A673 (cell line): ENCODE data around the gene CATSPER2. TPM values are rescaled to one million over a fixed set of nuclear protein-coding genes. Genes with fewer than 3 reads are reported as not detected.
"Not testable (repeated sequence)": the region's sequence is repeated elsewhere in the genome, so short reads cannot be mapped to it uniquely, and the experiment has no call there.

Source experiments
- BruUV-seq: library from RNA; stranded (reverse); fragments of 400-500 nt; replicated peaks from 2 replicates; lab custom pipeline; 2021; lab: Mats Ljungman, UMichigan
- CTCF ChIA-PET: fragments of 300-600 bp; sonication (Branson Sonifier 250); formaldehyde crosslinking; loops from one replicate; lab custom pipeline; 2022; ENCODE audit warnings: antibody characterized with exemption; lab: Charles Lee
- POLR2A ChIA-PET: fragments of 300-600 bp; sonication (Branson Sonifier 250); formaldehyde crosslinking; loops from one replicate; lab custom pipeline; 2022; ENCODE audit warnings: antibody characterized with exemption; ENCODE audit not compliant: low non-redundant PET; lab: Charles Lee
- DNase-seq: peaks from one replicate; pipeline ENCODE4 v3.0.0-alpha.2; 2015; ENCODE audit warnings: low spot score
- H3K27ac ChIP-seq: fragments of 200-600 bp; sonication (generic); 2 replicates; pipeline ENCODE4 v1.5.1; 2016; ENCODE audit warnings: mixed run types, low read depth, mild to moderate bottlenecking, mixed read lengths, antibody characterized with exemption, low read length; ENCODE audit not compliant: poor library complexity, severe bottlenecking
- H3K27me3 ChIP-seq: fragments of 200-600 bp; sonication (generic); replicated peaks from 2 replicates; pipeline ENCODE4 v1.6.1; 2017; ENCODE audit warnings: mixed run types, low read depth, mild to moderate bottlenecking, mixed read lengths, antibody characterized with exemption, low read length; ENCODE audit not compliant: insufficient read depth, poor library complexity
- H3K36me3 ChIP-seq: fragments of 200-600 bp; sonication (generic); 2 replicates; pipeline ENCODE4 v1.6.1; 2016; ENCODE audit warnings: mixed run types, mild to moderate bottlenecking, mixed read lengths, antibody characterized with exemption, low read length; ENCODE audit not compliant: insufficient read depth, poor library complexity, severe bottlenecking
- H3K4me1 ChIP-seq: fragments of 200-600 bp; sonication (generic); 2 replicates; pipeline ENCODE4 v1.6.1; 2017; ENCODE audit warnings: mixed run types, mild to moderate bottlenecking, mixed read lengths, antibody characterized with exemption, low read length; ENCODE audit not compliant: insufficient read depth, poor library complexity, severe bottlenecking
- H3K4me3 ChIP-seq: fragments of 200-600 bp; sonication (generic); 2 replicates; pipeline ENCODE4 v1.5.1; 2016; ENCODE audit warnings: low read depth, mixed run types, mild to moderate bottlenecking, mixed read lengths, low read length; ENCODE audit not compliant: poor library complexity, severe bottlenecking
- H3K9me3 ChIP-seq: fragments of 200-600 bp; sonication (generic); 2 replicates; pipeline ENCODE4 v1.6.1; 2016; ENCODE audit warnings: mixed run types, low read depth, mild to moderate bottlenecking, mixed read lengths, antibody characterized with exemption, low read length; ENCODE audit not compliant: poor library complexity, severe bottlenecking
- intact Hi-C: fragments of 100-400 bp; cut with micrococcal nuclease; formaldehyde crosslinking; loops from one replicate; pipeline ENCODE4 v1.10.0; 2022; ENCODE audit not compliant: unreplicated experiment
- total RNA-seq: library from RNA; stranded (reverse); gene quantifications from 2 replicates; pipeline ENCODE4 v1.2.3, GENCODE V29; 2021

Gene CATSPER2
- total RNA-seq, 1 experiment from 2014 or later: 2.2 TPM

DNA sequence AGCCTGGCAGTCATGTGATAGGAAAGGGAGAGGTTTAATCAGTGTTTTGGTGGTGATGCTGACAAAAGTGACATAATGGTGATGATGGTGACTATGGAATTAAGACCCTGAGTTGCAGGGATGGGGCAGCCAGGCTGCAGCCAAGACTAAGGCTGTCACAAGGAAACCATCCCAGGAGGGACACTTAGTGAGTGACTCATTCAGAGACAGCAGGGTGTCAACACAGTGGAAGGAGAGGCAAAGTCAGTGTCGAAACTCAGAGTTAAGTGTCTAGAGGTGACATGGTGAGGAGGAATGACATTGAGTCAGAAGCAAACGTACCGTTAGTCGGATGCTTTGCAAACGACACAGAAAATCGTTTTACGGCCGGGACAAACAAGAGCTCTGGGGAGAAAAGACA is 14.7 kb upstream of the CATSPER2 start:
- POLR2A ChIA-PET, DNase-seq, H3K27ac ChIP-seq, CTCF ChIA-PET, BruUV-seq, intact Hi-C loops, H3K27me3 ChIP-seq, H3K4me1 ChIP-seq, H3K36me3 ChIP-seq, H3K9me3 ChIP-seq, H3K4me3 ChIP-seq: not testable (repeated sequence)

DNA sequence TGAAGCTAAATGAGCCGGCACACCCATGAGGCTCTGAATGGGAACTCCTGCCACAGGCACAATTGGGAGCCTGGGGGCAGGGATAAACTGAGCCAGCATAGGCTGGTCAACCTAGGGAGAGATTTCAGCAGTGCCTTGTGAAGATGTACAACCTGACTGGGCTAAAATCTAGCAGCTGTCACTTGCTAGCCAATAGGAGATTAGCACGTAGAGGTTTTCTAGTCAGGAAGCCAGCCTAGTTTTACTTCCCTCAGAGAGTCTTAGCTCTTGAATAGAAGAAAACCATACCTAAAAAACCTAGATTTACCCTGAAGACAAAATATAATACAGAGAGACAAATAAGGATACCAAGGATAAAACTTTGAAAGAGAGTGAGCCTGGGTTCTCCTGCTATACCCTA is 13.6 kb upstream of the CATSPER2 start:
- H3K4me3 ChIP-seq, H3K36me3 ChIP-seq, BruUV-seq, intact Hi-C loops, H3K4me1 ChIP-seq, H3K9me3 ChIP-seq, H3K27me3 ChIP-seq, H3K27ac ChIP-seq, DNase-seq, CTCF ChIA-PET, POLR2A ChIA-PET: not testable (repeated sequence)

DNA sequence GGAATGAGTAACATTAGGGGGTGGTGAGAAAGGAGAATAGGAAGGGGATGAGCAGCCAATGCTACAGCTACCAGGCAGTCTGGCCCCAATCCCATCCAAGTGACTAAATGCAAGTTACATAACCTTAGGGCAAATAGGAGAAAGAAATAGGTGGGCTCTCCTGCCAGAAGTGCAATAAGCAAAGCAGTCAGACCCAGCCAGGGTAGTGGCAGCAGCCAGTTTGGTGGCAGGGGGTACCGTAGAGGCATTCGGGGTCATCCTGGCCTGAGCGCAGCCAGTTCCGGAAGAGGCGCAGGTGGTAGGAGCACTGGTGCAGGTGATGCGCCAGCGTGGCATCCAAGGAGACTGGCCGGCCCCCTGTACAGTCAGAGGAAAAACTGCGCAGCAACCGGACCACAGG is 11.1 kb upstream of the CATSPER2 start:
- intact Hi-C loops, H3K36me3 ChIP-seq, H3K27me3 ChIP-seq, BruUV-seq, H3K4me3 ChIP-seq, DNase-seq, H3K9me3 ChIP-seq, CTCF ChIA-PET, POLR2A ChIA-PET, H3K27ac ChIP-seq, H3K4me1 ChIP-seq: not testable (repeated sequence)

DNA sequence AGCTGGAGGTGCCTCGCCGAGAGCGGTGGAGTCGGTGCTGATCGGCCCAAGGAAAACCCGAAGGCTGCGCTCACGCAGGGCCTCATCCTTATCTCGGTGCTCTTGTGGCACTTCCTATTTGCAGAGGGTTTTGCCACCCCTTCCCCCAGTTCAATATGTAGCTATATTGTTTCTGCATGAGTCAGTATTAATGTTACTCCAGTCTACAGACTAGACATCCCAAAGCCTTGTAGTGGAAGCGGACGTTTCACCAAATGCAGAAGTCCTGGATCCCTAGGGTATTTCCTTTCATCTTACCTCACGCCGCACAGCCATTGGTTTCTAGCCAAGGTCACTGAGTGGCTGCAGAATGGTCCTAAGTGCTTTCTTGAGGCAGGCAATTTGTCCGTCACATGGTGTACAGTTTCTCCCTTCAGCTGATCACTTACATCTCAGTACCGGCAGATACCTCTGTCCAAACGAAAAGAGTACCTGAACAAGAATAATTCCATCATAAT is 834 bp upstream of the CATSPER2 start:
- CTCF ChIA-PET, POLR2A ChIA-PET, H3K4me3 ChIP-seq, H3K36me3 ChIP-seq, intact Hi-C loops, H3K9me3 ChIP-seq, H3K27ac ChIP-seq, H3K4me1 ChIP-seq, BruUV-seq, DNase-seq, H3K27me3 ChIP-seq: not testable (repeated sequence)

DNA sequence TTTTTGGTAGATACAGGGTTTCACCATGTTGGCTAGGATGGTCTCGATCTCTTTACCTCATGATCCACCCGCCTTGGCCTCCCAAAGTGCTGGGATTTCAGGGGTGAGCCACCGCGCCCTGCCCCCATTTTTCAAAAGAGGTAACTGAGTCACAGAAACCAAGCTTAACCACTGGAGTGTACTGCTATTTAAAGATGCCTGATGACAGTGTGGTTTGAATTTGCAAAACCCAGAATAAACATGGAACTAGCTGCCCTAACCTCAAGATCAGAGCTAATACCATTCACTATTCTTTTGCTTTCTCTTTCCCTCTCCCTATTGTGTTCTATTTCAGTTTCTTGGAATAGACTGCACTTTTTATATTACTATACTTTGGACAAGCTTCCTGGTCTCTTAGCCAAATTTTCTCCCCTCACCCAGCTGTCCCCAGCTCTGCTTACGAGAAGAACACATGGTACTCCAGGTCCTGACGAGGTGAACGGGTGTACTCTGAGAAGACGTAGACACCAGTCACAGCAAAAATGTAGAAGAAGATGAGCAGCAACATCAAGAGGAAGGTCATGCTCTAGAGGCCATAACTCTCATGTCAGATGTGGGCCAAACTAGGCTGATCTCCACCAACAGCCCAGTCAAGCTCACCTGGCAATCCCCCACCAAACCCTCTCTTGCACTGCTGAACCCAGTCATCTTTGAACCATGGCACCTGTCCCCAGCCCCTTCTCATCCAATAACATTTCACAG is 10.0 kb downstream of the CATSPER2 start:
- DNase-seq, H3K27ac ChIP-seq, H3K27me3 ChIP-seq, H3K36me3 ChIP-seq, BruUV-seq, H3K4me3 ChIP-seq, H3K4me1 ChIP-seq, H3K9me3 ChIP-seq, CTCF ChIA-PET, intact Hi-C loops, POLR2A ChIA-PET: not testable (repeated sequence)

DNA sequence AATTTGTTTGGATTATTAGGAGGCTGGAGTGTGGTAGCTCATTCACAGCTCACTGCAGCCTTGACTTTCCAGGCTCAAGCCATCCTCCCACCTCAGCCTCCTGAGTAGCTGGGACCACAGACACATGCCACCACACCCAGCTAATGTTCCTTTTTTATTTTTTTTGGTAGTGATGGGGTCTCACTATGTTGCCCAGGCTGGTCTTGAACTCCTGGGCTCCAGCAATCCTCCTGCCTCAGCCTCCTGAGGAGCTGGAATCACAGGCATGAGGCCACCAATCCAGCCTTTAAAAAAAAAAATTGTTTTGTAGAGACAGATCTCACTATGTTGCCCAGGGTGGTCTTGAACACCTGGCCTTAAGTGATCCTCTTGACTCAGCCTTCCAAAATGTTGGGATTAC is 21.7 kb downstream of the CATSPER2 start:
- DNase-seq, BruUV-seq, POLR2A ChIA-PET, H3K27ac ChIP-seq, intact Hi-C loops, CTCF ChIA-PET, H3K4me1 ChIP-seq, H3K27me3 ChIP-seq, H3K4me3 ChIP-seq, H3K36me3 ChIP-seq, H3K9me3 ChIP-seq: not testable (repeated sequence)
